H1 (cell line): ENCODE results near the gene HS3ST5. TPM values are rescaled to one million over a fixed set of nuclear protein-coding genes. Genes with fewer than 3 reads are reported as not detected.

Experiments used
- CTCF ChIA-PET: fragments of 300-600 bp; sonication (Branson Sonifier 250); formaldehyde crosslinking; loops from one replicate; lab custom pipeline; 2021; ENCODE audit not compliant: partially characterized antibody; lab: Charles Lee
- POLR2A ChIA-PET: fragments of 300-600 bp; sonication (Branson Sonifier 250); formaldehyde crosslinking; loops from one replicate; lab custom pipeline; 2021; ENCODE audit warnings: inconsistent platforms; ENCODE audit not compliant: partially characterized antibody; lab: Charles Lee
- DNase-seq, 2 experiments: peaks; one replicate each; pipeline versions ENCODE4 v3.0.0 to v3.0.0-alpha.2; 2010 to 2022; ENCODE audit warnings: low spot score in 2 of 2, low read depth in 1 of 2, mixed read lengths in 1 of 2
- FAIRE-seq: peaks from 2 replicates; lab custom pipeline; 2011; peaks lifted over from hg19 to GRCh38; lab: Jason Lieb, UNC
- H2AFZ ChIP-seq: 2 replicates; pipeline ENCODE4 v1.8.1; 2012; ENCODE audit warnings: low read length, inconsistent platforms
- H2AK5ac ChIP-seq: 2 replicates; pipeline ENCODE4 v1.6.1; 2013; ENCODE audit warnings: low read depth, low read length
- H2BK120ac ChIP-seq: replicated peaks from 2 replicates; pipeline ENCODE3; 2013; ENCODE audit warnings: low read depth, low read length, inconsistent platforms
- H2BK12ac ChIP-seq: 2 replicates; pipeline ENCODE4 v1.6.1; 2013; ENCODE audit warnings: low read depth, low read length
- H2BK15ac ChIP-seq: 2 replicates; pipeline ENCODE4 v1.6.1; 2013; ENCODE audit warnings: low read length
- H2BK20ac ChIP-seq: 2 replicates; pipeline ENCODE4 v1.6.1; 2013; ENCODE audit warnings: low read length
- H2BK5ac ChIP-seq: 2 replicates; pipeline ENCODE4 v1.6.1; 2013; ENCODE audit warnings: low read depth, low read length
- H3K14ac ChIP-seq: 2 replicates; pipeline ENCODE4 v1.6.1; 2013; ENCODE audit warnings: inconsistent platforms; ENCODE audit not compliant: insufficient read length
- H3K18ac ChIP-seq: 2 replicates; pipeline ENCODE4 v1.6.1; 2013; ENCODE audit warnings: low read length; ENCODE audit errors: extremely low read depth
- H3K23ac ChIP-seq: 2 replicates; pipeline ENCODE4 v1.6.1; 2013; ENCODE audit warnings: inconsistent platforms; ENCODE audit not compliant: insufficient read length
- H3K23me2 ChIP-seq: 2 replicates; pipeline ENCODE4 v1.6.1; 2013; ENCODE audit warnings: low read depth, low read length
- H3K27ac ChIP-seq: 2 replicates; pipeline ENCODE4 v1.6.1; 2011; ENCODE audit warnings: low read depth, low read length, inconsistent platforms
- H3K27me3 ChIP-seq, 4 experiments: replicated peaks in 1 of 4; 1 replicate in 1 of 4; 2 replicates in 3 of 4; pipeline versions ENCODE4 v1.6.1 to v1.8.1; 2011 to 2013; ENCODE audit warnings: low read length in 3 of 4, mild to moderate bottlenecking in 3 of 4, inconsistent platforms in 2 of 4, mixed read lengths in 2 of 4, moderate library complexity in 1 of 4; ENCODE audit not compliant: control insufficient read depth in 3 of 4, insufficient read depth in 3 of 4; ENCODE audit errors: extremely low read depth in 1 of 4
- H3K36me3 ChIP-seq, 4 experiments: 2 replicates each; pipeline versions ENCODE4 v1.6.1 to v1.8.1; 2011 to 2013; ENCODE audit warnings: mild to moderate bottlenecking in 4 of 4, low read length in 3 of 4, moderate library complexity in 2 of 4, control low read depth in 1 of 4, inconsistent platforms in 1 of 4; ENCODE audit not compliant: insufficient read depth in 4 of 4, control insufficient read depth in 2 of 4
- H3K4ac ChIP-seq: replicated peaks from 2 replicates; pipeline ENCODE3; 2013; ENCODE audit warnings: low read length, low read depth, mixed read lengths, inconsistent platforms; ENCODE audit not compliant: insufficient read length
- H3K4me1 ChIP-seq, 4 experiments: replicated peaks in 1 of 4; 1 replicate in 1 of 4; 2 replicates in 3 of 4; pipeline versions ENCODE4 v1.6.1 to v1.8.1; 2011 to 2013; ENCODE audit warnings: low read length in 3 of 4, inconsistent platforms in 2 of 4, mixed read lengths in 1 of 4; ENCODE audit not compliant: insufficient read depth in 4 of 4, control insufficient read depth in 3 of 4
- H3K4me2 ChIP-seq, 2 experiments: 2 replicates each; pipeline versions ENCODE4 v1.6.1 to v1.8.1; 2011 to 2013; ENCODE audit warnings: low read depth in 2 of 2, low read length in 2 of 2, control low read depth in 1 of 2, inconsistent platforms in 1 of 2, mild to moderate bottlenecking in 1 of 2; ENCODE audit not compliant: insufficient read depth in 1 of 2
- H3K4me3 ChIP-seq, 4 experiments: fragments of 200-600, 300-600 bp in 1 of 4; sonication (generic), shearing (Covaris generic), sonication (Bioruptor Twin) in 1 of 4; 2 replicates each; pipeline versions ENCODE4 v1.5.1 to v1.8.1; 2011 to 2016; ENCODE audit warnings: low read length in 4 of 4, low read depth in 3 of 4, control low read depth in 2 of 4, inconsistent platforms in 2 of 4, mild to moderate bottlenecking in 2 of 4, mixed read lengths in 1 of 4, moderate library complexity in 1 of 4; ENCODE audit not compliant: insufficient read depth in 2 of 4; ENCODE audit errors: extremely low read depth in 1 of 4
- H3K56ac ChIP-seq: replicated peaks from 2 replicates; pipeline ENCODE3; 2013; ENCODE audit warnings: low read depth, mild to moderate bottlenecking, mixed read lengths, low read length, inconsistent platforms; ENCODE audit not compliant: insufficient read length
- H3K79me1 ChIP-seq: 2 replicates; pipeline ENCODE4 v1.6.1; 2013; ENCODE audit warnings: low read depth, low read length, control low read depth
- H3K79me2 ChIP-seq, 2 experiments: 2 replicates each; pipeline versions ENCODE4 v1.6.1 to v1.8.1; 2012 to 2013; ENCODE audit warnings: low read length in 2 of 2, mild to moderate bottlenecking in 2 of 2, inconsistent platforms in 1 of 2; ENCODE audit not compliant: insufficient read depth in 2 of 2, control insufficient read depth in 1 of 2
- H3K9ac ChIP-seq, 4 experiments: replicated peaks in 1 of 4; 1 replicate in 1 of 4; 2 replicates in 3 of 4; pipeline versions ENCODE4 v1.6.1 to v1.8.1; 2011 to 2013; ENCODE audit warnings: low read depth in 3 of 4, low read length in 3 of 4, control low read depth in 2 of 4, mild to moderate bottlenecking in 2 of 4, moderate library complexity in 2 of 4, inconsistent platforms in 1 of 4; ENCODE audit errors: extremely low read depth in 1 of 4
- H3K9me3 ChIP-seq, 2 experiments: 2 replicates each; pipeline versions ENCODE4 v1.6.1 to v1.8.1; 2012 to 2013; ENCODE audit warnings: mild to moderate bottlenecking in 2 of 2, moderate library complexity in 2 of 2, control low read depth in 1 of 2, inconsistent platforms in 1 of 2, low read depth in 1 of 2, low read length in 1 of 2, mixed read lengths in 1 of 2; ENCODE audit not compliant: insufficient read depth in 2 of 2
- H4K20me1 ChIP-seq, 2 experiments: replicated peaks in 1 of 2; 2 replicates each; pipeline versions ENCODE3 to v1.8.1; 2011 to 2013; ENCODE audit warnings: inconsistent platforms in 2 of 2, low read length in 2 of 2, mild to moderate bottlenecking in 1 of 2; ENCODE audit not compliant: insufficient read depth in 2 of 2, control insufficient read depth in 1 of 2
- H4K5ac ChIP-seq: 2 replicates; pipeline ENCODE4 v1.6.1; 2013; ENCODE audit warnings: low read length, low read depth, mixed read lengths, inconsistent platforms; ENCODE audit not compliant: insufficient read length
- H4K8ac ChIP-seq: 2 replicates; pipeline ENCODE4 v1.8.0; 2013; ENCODE audit warnings: mild to moderate bottlenecking, moderate library complexity, low read length, inconsistent platforms; ENCODE audit not compliant: insufficient read depth; ENCODE audit errors: extremely low read depth
- H4K91ac ChIP-seq: replicated peaks from 2 replicates; pipeline ENCODE3; 2013; ENCODE audit warnings: low read length, mixed read lengths, inconsistent platforms; ENCODE audit not compliant: insufficient read length
- CBX5 ChIP-seq: fragments of 300-800, 300-1000 bp; sonication (generic); IDR thresholded peaks from 2 replicates; pipeline ENCODE4 v1.7.1; 2016; ENCODE audit warnings: antibody characterized with exemption, low read length, low read depth
- CBX8 ChIP-seq: fragments of 300-800, 300-1000 bp; sonication (generic); IDR thresholded peaks from 2 replicates; pipeline ENCODE4 v1.7.1; 2016; ENCODE audit warnings: low read depth, low read length, borderline replicate concordance
- CREB1 ChIP-seq: IDR thresholded peaks from 2 replicates; pipeline ENCODE4 v1.6.1; 2012; ENCODE audit warnings: inconsistent platforms
- CTBP2 ChIP-seq: IDR thresholded peaks from 2 replicates; pipeline ENCODE4 v1.7.0; 2011; ENCODE audit warnings: borderline replicate concordance, mild to moderate bottlenecking, moderate library complexity, mixed read lengths, low read length; ENCODE audit not compliant: insufficient read depth, insufficient read length
- FOSL1 ChIP-seq: IDR thresholded peaks from 2 replicates; pipeline ENCODE4 v1.6.1; 2011; ENCODE audit warnings: mild to moderate bottlenecking, low read depth, low read length, moderate library complexity; ENCODE audit not compliant: insufficient read depth
- GTF2F1 ChIP-seq: IDR thresholded peaks from 2 replicates; pipeline ENCODE4 v1.6.1; 2012; ENCODE audit warnings: low read depth, low read length, improper control_type of control experiment, borderline replicate concordance
- HDAC6 ChIP-seq: IDR thresholded peaks from one replicate; pipeline ENCODE4 v1.7.1; 2012; ENCODE audit warnings: low read depth, mild to moderate bottlenecking, inconsistent platforms, low read length, moderate library complexity
- KDM1A ChIP-seq: fragments of 200-600, 300-600 bp; sonication (generic); IDR thresholded peaks from 2 replicates; pipeline ENCODE4 v1.7.1; 2016; ENCODE audit warnings: mild to moderate bottlenecking, low read length, borderline replicate concordance
- MAFK ChIP-seq: IDR thresholded peaks from 2 replicates; pipeline ENCODE4 v1.6.1; 2012; ENCODE audit warnings: low read depth, mild to moderate bottlenecking, improper control_type of control experiment, low read length
- POLR2AphosphoS5 ChIP-seq: IDR thresholded peaks from 2 replicates; pipeline ENCODE4 v1.6.1; 2011; ENCODE audit warnings: low read depth, low read length
- RFX5 ChIP-seq: IDR thresholded peaks from 2 replicates; pipeline ENCODE4 v1.6.1; 2011; ENCODE audit warnings: low read depth, low read length, improper control_type of control experiment, borderline replicate concordance
- SRF ChIP-seq: IDR thresholded peaks from 2 replicates; pipeline ENCODE4 v1.6.1; 2011; ENCODE audit warnings: mild to moderate bottlenecking, low read depth, low read length, moderate library complexity
- YY1 ChIP-seq: IDR thresholded peaks from 2 replicates; pipeline ENCODE4 v1.6.1; 2011; ENCODE audit warnings: low read depth, mild to moderate bottlenecking, low read length
- WGBS, 2 experiments: shearing (Covaris generic) in 1 of 2; methylation state at CpG; one replicate each; pipeline versions ENCODE4 v1.1.6 to v1.1.7; 2013 to 2015; ENCODE audit warnings: low lambda C conversion rate in 2 of 2, mixed read lengths in 2 of 2, inconsistent platforms in 1 of 2, low coverage in 1 of 2, missing lambda C conversion rate in 1 of 2; ENCODE audit not compliant: insufficient replicate concordance in 2 of 2, insufficient coverage in 1 of 2, insufficient read length in 1 of 2; ENCODE audit errors: extremely low coverage in 1 of 2, missing lambda C conversion rate in 1 of 2; 5-methylcytosine and 5-hydroxymethylcytosine counted together
- polyA plus RNA-seq, 7 experiments: library from polyadenylated mRNA; depleted of rRNA in 3 of 7; stranded (reverse) in 5 of 7; unstranded in 2 of 7; fragments of >200 nt in 5 of 7; fragments of 200-250 nt in 2 of 7; gene quantifications; 1 replicate in 5 of 7; 2 replicates in 1 of 7; 4 replicates in 1 of 7; pipeline versions ENCODE4 v1.2.1 to v1.2.3, GENCODE V29; 2011 to 2013; ENCODE audit warnings: missing spikeins in 2 of 7, mixed read lengths in 2 of 7
- total RNA-seq: library from RNA; stranded (reverse); fragmentation: NEBNext Ultra II Directional; extraction: Animal tissue kit (Norgen Biotek cat#: 25700); gene quantifications from 2 replicates; pipeline ENCODE4 v1.2.1, GENCODE V29; 2021
- TF ChIP-seq, protein P1 (sequence below): IDR thresholded peaks from 2 replicates; pipeline ENCODE4 v1.6.1; 2011; ENCODE audit warnings: low read length, improper control_type of control experiment

Gene HS3ST5
- total and polyA plus RNA-seq, 2 of the 8 experiments (the other 6 are each of a cell fraction or from before 2014, with no cell fraction given): 1.2 to 9.9 TPM

DNA sequence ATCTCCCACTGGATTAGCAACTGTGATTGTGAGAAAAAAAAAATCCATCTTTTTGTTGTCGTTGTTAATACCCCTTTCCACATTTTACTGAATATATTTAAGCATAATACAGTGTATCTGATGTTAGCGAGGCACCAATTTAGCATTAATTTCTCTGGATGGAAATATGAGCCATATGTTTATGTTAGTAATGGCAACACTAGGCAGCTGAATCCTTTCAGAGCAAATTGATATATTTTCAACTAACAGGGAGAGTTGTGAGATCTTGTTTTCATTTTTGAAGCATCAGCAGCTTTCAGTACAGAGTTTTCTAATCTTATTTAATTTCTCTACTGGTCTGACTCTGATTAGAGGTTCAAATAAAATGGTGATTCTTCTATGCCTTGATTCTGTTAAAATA, 287.1 kb downstream of the HS3ST5 start:
- Histone ChIP-seq H3K79me2 (no peaks in the 10 kb centered on the region), H4K8ac (no peak overlapping the region), H2AFZ (no peak overlapping the region), H3K4me2 (no peak overlapping the region), H3K79me1 (no peaks in the 10 kb centered on the region), H4K91ac (no peak overlapping the region), H3K23me2 (no peaks in the 10 kb centered on the region; the same call in 1 of the 2 replicates), H2BK120ac (no peak overlapping the region), H4K20me1 (no peaks in the 10 kb centered on the region), H3K9ac (no peak overlapping the region), H4K5ac (no peak overlapping the region), H3K9me3 (no peaks in the 10 kb centered on the region), H3K27me3 (no peaks in the 10 kb centered on the region), H3K4me1 (no peaks in the 10 kb centered on the region), H3K18ac (no peak overlapping the region), H3K14ac (no peak overlapping the region), H2BK20ac (no peak overlapping the region), H3K23ac (no peak overlapping the region), H2AK5ac (no peak overlapping the region), H2BK15ac (no peak overlapping the region), H2BK12ac (no peak overlapping the region), H3K4me3 (no peak overlapping the region), H3K36me3 (0 out of 8 replicates have a peak, but pooled peaks cover 0 to 3% (median 0%) of the 10 kb centered on the region in 4 experiments), H3K4ac (no peak overlapping the region), H3K27ac (no peak overlapping the region), H3K56ac (no peak overlapping the region), H2BK5ac (no peak overlapping the region)
- WGBS, 2 experiments: 79% methylated on average over 2 of the region's 2 CpGs; no CpG with 5 or more reads in 1 of the 2 experiments
- POLR2A ChIA-PET: interaction anchor here (0.7 kb wide), 1 partner anchor 286 kb away, joined by 3 read pairs; no protein-coding TSS in a partner anchor
- no peak for DNase-seq
- no peak for FAIRE-seq
- CTCF ChIA-PET: interaction anchor here (0.6 to 3.3 kb wide), 5 partner anchors 18 to 345 kb away, joined by 3 to 8 read pairs (median 3); no protein-coding TSS in a partner anchor
- TF ChIP-seq YY1 (no peak), KDM1A (no peak), HDAC6 (no peak), GTF2F1 (no peak), CBX5 (no peak), POLR2AphosphoS5 (no peak), CREB1 (no peak), CBX8 (no peak), MAFK (no peak), SRF (no peak), RFX5 (no peak), CTBP2 (no peak), FOSL1 (no peak)
- TF ChIP-seq, protein P1, sequence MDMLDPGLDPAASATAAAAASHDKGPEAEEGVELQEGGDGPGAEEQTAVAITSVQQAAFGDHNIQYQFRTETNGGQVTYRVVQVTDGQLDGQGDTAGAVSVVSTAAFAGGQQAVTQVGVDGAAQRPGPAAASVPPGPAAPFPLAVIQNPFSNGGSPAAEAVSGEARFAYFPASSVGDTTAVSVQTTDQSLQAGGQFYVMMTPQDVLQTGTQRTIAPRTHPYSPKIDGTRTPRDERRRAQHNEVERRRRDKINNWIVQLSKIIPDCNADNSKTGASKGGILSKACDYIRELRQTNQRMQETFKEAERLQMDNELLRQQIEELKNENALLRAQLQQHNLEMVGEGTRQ: no peak
